Ishikawa (cell line): ENCODE measurements around the gene ACKR4.

Source experiments
- NFIC ChIP-seq: IDR thresholded peaks from 2 replicates; pipeline ENCODE4 v1.6.1; 2012
- RAD21 ChIP-seq: IDR thresholded peaks from 2 replicates; pipeline ENCODE4 v1.6.1; 2012; ENCODE audit warnings: low read depth
- TF ChIP-seq, protein P1 (sequence below): IDR thresholded peaks from 2 replicates; pipeline ENCODE4 v1.6.1; 2012
- TF ChIP-seq, protein P2 (sequence below): IDR thresholded peaks from 2 replicates; pipeline ENCODE4 v1.6.1; 2012; ENCODE audit warnings: low read depth, mild to moderate bottlenecking

DNA sequence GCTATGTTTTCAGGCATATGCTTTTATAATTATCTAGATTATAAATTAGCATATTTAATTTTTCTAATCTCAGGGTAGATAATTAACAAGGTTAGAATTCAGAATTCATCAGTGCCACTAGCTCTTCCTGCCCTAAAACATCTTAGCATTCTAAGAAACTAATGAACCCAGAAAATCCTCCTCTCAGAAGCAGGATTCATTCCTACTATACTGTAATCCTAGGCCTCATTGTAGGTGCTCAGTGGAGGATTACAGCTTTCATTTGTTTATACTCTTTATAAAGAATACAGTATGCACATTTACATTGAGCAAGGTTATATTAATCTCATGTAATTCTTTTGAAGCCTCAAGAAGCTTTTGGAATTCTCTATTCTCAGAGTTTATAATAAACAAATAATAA is 41.6 kb downstream of the ACKR4 start:
- TF ChIP-seq, protein P1, sequence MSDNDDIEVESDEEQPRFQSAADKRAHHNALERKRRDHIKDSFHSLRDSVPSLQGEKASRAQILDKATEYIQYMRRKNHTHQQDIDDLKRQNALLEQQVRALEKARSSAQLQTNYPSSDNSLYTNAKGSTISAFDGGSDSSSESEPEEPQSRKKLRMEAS: no peak
- TF ChIP-seq NFIC (no peak), RAD21 (no peak)
- TF ChIP-seq, protein P2, sequence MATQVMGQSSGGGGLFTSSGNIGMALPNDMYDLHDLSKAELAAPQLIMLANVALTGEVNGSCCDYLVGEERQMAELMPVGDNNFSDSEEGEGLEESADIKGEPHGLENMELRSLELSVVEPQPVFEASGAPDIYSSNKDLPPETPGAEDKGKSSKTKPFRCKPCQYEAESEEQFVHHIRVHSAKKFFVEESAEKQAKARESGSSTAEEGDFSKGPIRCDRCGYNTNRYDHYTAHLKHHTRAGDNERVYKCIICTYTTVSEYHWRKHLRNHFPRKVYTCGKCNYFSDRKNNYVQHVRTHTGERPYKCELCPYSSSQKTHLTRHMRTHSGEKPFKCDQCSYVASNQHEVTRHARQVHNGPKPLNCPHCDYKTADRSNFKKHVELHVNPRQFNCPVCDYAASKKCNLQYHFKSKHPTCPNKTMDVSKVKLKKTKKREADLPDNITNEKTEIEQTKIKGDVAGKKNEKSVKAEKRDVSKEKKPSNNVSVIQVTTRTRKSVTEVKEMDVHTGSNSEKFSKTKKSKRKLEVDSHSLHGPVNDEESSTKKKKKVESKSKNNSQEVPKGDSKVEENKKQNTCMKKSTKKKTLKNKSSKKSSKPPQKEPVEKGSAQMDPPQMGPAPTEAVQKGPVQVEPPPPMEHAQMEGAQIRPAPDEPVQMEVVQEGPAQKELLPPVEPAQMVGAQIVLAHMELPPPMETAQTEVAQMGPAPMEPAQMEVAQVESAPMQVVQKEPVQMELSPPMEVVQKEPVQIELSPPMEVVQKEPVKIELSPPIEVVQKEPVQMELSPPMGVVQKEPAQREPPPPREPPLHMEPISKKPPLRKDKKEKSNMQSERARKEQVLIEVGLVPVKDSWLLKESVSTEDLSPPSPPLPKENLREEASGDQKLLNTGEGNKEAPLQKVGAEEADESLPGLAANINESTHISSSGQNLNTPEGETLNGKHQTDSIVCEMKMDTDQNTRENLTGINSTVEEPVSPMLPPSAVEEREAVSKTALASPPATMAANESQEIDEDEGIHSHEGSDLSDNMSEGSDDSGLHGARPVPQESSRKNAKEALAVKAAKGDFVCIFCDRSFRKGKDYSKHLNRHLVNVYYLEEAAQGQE: no peak
